Astrocyte (in vitro differentiated cells and primary cell): ENCODE measurements around the gene SLC6A2. TPM values are rescaled to one million over a fixed set of nuclear protein-coding genes. Genes with fewer than 3 reads are reported as not detected.

ENCODE experiments used
- DNase-seq: peaks from one replicate; pipeline ENCODE4 v3.0.0-alpha.2; 2010; ENCODE audit warnings: low read depth
- FAIRE-seq: peaks from 2 replicates; lab custom pipeline; 2011; peaks lifted over from hg19 to GRCh38; lab: Jason Lieb, UNC
- H2AFZ ChIP-seq: 2 replicates; pipeline ENCODE4 v1.6.0; 2012; ENCODE audit warnings: low read depth, low read length, inconsistent platforms
- H3K27ac ChIP-seq: 2 replicates; pipeline ENCODE4 v1.5.1; 2011; ENCODE audit warnings: low read depth, low read length, inconsistent platforms
- H3K27me3 ChIP-seq: 2 replicates; pipeline ENCODE4 v1.6.0; 2011; ENCODE audit warnings: low read length, inconsistent platforms; ENCODE audit not compliant: insufficient read depth
- H3K36me3 ChIP-seq: 2 replicates; pipeline ENCODE4 v1.5.1; 2011; ENCODE audit warnings: low read length, inconsistent platforms; ENCODE audit not compliant: insufficient read depth
- H3K4me1 ChIP-seq: 2 replicates; pipeline ENCODE4 v1.5.1; 2011; ENCODE audit warnings: low read length, inconsistent platforms; ENCODE audit not compliant: insufficient read depth
- H3K4me2 ChIP-seq: 2 replicates; pipeline ENCODE4 v1.6.0; 2012; ENCODE audit warnings: low read length, inconsistent platforms
- H3K4me3 ChIP-seq: 2 replicates; pipeline ENCODE4 v1.5.1; 2011; ENCODE audit warnings: low read depth, mild to moderate bottlenecking, low read length, inconsistent platforms; ENCODE audit not compliant: insufficient read depth
- H3K79me2 ChIP-seq: 2 replicates; pipeline ENCODE4 v1.6.0; 2012; ENCODE audit warnings: mild to moderate bottlenecking, low read length, inconsistent platforms; ENCODE audit not compliant: insufficient read depth
- H3K9ac ChIP-seq: 2 replicates; pipeline ENCODE4 v1.6.0; 2012; ENCODE audit warnings: mild to moderate bottlenecking, low read length, inconsistent platforms
- H3K9me3 ChIP-seq: 2 replicates; pipeline ENCODE4 v1.5.1; 2012; ENCODE audit warnings: low read depth, mild to moderate bottlenecking, low read length, inconsistent platforms; ENCODE audit not compliant: insufficient read depth
- H4K20me1 ChIP-seq: 2 replicates; pipeline ENCODE4 v1.6.0; 2012; ENCODE audit warnings: low read length, inconsistent platforms; ENCODE audit not compliant: insufficient read depth
- H3K27ac Mint-ChIP-seq: one replicate; pipeline ENCODE4 v1.8.0; 2021; ENCODE audit warnings: mild to moderate bottlenecking, mixed read lengths; ENCODE audit not compliant: unreplicated experiment
- H3K27me3 Mint-ChIP-seq: one replicate; pipeline ENCODE4 v1.8.0; 2021; ENCODE audit warnings: low read depth, mixed read lengths; ENCODE audit not compliant: unreplicated experiment
- H3K36me3 Mint-ChIP-seq: one replicate; pipeline ENCODE4 v1.8.0; 2021; ENCODE audit warnings: low read depth, mixed read lengths; ENCODE audit not compliant: unreplicated experiment
- H3K4me1 Mint-ChIP-seq: one replicate; pipeline ENCODE4 v1.8.0; 2021; ENCODE audit warnings: low read depth, mixed read lengths; ENCODE audit not compliant: unreplicated experiment
- H3K4me3 Mint-ChIP-seq: one replicate; pipeline ENCODE4 v1.8.0; 2021; ENCODE audit warnings: mild to moderate bottlenecking, moderate library complexity, mixed read lengths; ENCODE audit not compliant: unreplicated experiment
- H3K9me3 Mint-ChIP-seq: one replicate; pipeline ENCODE4 v1.8.0; 2021; ENCODE audit warnings: mild to moderate bottlenecking, mixed read lengths; ENCODE audit not compliant: unreplicated experiment
- EZH2 ChIP-seq: IDR thresholded peaks from 2 replicates; pipeline ENCODE4 v1.6.1; 2012; ENCODE audit warnings: mild to moderate bottlenecking, low read length, inconsistent platforms; ENCODE audit not compliant: insufficient read depth
- total RNA-seq: library from RNA; stranded (reverse); gene quantifications from 2 replicates; pipeline ENCODE4 v1.2.1, GENCODE V29; 2021
- TF ChIP-seq, protein P1 (sequence below): IDR thresholded peaks from 2 replicates; pipeline ENCODE4 v1.5.1; 2011; ENCODE audit warnings: low read depth, mild to moderate bottlenecking, inconsistent platforms, low read length, moderate library complexity; ENCODE audit not compliant: insufficient read depth

The SLC6A2 gene
- total RNA-seq, 1 donor from 2014 or later: not detected

DNA sequence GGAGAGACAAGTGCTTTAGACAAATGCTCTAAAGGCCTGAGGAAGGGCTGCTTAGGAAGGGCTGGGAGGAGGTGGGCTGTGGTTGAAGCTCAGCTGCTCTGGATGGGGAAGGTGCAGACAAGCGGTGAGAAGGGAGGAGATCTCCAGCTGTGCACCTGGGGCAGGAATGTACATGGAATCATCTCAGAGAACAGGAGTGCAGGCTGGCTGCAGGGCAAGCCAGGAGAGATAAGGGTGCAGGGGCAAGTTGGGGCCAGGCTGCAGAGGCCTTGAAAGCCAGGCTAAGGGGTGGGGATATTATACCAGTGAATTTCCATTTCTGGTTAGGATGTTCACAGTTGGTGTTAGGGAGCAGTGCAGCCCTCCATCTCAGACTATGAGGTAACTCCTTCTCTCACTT is 4.2 kb downstream of the SLC6A2 start:
- no peaks in the 10 kb centered on the region for H3K4me1 ChIP-seq
- Mint-ChIP-seq H3K9me3 (peaks cover 4% of the 10 kb centered on the region), H3K27ac (no peak overlapping the region), H3K27me3 (peaks cover 67% of the 10 kb centered on the region), H3K4me3 (no peak overlapping the region), H3K36me3 (no peaks in the 10 kb centered on the region), H3K4me1 (peaks cover 3% of the 10 kb centered on the region)
- FAIRE-seq (no peak), DNase-seq (no peak)
- no peak overlapping the region for H3K4me2 ChIP-seq
- no peaks in the 10 kb centered on the region for H3K9me3 ChIP-seq
- H3K9ac ChIP-seq: no peak overlapping the region
- no peak overlapping the region for H3K27ac ChIP-seq
- H4K20me1 ChIP-seq: no peaks in the 10 kb centered on the region
- H3K4me3 ChIP-seq: no peak overlapping the region
- H2AFZ ChIP-seq: no peak overlapping the region
- peaks cover 27% of the 10 kb centered on the region for H3K27me3 ChIP-seq
- no peaks in the 10 kb centered on the region for H3K79me2 ChIP-seq
- TF ChIP-seq, protein P1, sequence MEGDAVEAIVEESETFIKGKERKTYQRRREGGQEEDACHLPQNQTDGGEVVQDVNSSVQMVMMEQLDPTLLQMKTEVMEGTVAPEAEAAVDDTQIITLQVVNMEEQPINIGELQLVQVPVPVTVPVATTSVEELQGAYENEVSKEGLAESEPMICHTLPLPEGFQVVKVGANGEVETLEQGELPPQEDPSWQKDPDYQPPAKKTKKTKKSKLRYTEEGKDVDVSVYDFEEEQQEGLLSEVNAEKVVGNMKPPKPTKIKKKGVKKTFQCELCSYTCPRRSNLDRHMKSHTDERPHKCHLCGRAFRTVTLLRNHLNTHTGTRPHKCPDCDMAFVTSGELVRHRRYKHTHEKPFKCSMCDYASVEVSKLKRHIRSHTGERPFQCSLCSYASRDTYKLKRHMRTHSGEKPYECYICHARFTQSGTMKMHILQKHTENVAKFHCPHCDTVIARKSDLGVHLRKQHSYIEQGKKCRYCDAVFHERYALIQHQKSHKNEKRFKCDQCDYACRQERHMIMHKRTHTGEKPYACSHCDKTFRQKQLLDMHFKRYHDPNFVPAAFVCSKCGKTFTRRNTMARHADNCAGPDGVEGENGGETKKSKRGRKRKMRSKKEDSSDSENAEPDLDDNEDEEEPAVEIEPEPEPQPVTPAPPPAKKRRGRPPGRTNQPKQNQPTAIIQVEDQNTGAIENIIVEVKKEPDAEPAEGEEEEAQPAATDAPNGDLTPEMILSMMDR: no peak
- TF ChIP-seq EZH2: no peak
- H3K36me3 ChIP-seq: no peaks in the 10 kb centered on the region

GRCh38 chr16:55660828-55661227 is 5.0 kb downstream of the SLC6A2 start:
- no peak overlapping the region for H3K4me3 ChIP-seq
- H3K36me3 ChIP-seq: no peaks in the 10 kb centered on the region
- Mint-ChIP-seq H3K27ac (no peak overlapping the region), H3K9me3 (peaks cover 4% of the 10 kb centered on the region), H3K27me3 (peaks cover 72% of the 10 kb centered on the region), H3K36me3 (no peaks in the 10 kb centered on the region), H3K4me3 (no peak overlapping the region), H3K4me1 (peaks cover 3% of the 10 kb centered on the region)
- no peak overlapping the region for H2AFZ ChIP-seq
- no peaks in the 10 kb centered on the region for H3K79me2 ChIP-seq
- H3K4me2 ChIP-seq: no peak overlapping the region
- H4K20me1 ChIP-seq: no peaks in the 10 kb centered on the region
- FAIRE-seq (no peak), DNase-seq (no peak)
- TF ChIP-seq, protein P1: no peak
- no peak for TF ChIP-seq EZH2
- no peak overlapping the region for H3K9ac ChIP-seq
- H3K9me3 ChIP-seq: no peaks in the 10 kb centered on the region
- H3K27ac ChIP-seq: no peak overlapping the region
- peaks cover 22% of the 10 kb centered on the region for H3K27me3 ChIP-seq
- H3K4me1 ChIP-seq: no peaks in the 10 kb centered on the region

DNA sequence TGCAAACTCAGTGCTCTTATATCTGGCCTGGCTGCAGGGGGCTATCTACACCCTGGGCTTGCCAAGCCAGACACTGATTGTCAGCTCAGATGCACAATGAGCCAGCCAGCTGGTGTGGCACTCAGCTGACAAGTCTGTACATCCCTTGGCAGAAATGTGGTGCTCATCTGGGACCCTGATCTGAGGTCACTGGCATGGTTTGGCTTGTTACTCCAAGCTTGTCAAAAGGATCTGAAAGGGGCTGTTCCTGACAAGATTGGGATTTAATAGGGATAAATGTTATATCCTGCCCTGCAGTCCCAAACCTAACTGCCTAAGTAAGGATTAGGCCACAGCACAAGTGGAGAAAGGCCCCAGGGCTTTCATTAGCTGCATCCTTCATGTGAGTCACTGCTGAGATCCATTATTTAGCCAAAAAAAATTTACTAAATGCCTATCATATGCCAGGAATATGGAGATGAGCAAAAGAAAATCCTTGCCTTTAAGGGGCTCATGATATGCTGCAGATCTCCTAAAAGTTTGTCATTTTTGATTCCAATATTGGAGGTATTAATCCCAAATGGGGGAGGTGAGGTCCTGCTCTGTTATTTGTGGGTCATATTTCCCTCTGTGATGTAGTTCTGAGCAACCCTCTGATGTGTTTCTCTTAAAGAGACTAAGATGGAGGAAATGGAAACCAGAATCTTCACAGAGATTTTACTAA is 6.3 kb downstream of the SLC6A2 start:
- TF ChIP-seq, protein P1: no peak
- TF ChIP-seq EZH2: no peak
- Histone ChIP-seq H2AFZ (no peak overlapping the region), H4K20me1 (no peaks in the 10 kb centered on the region), H3K79me2 (no peaks in the 10 kb centered on the region), H3K27me3 (peaks cover 13% of the 10 kb centered on the region), H3K4me2 (no peak overlapping the region), H3K4me3 (no peak overlapping the region), H3K4me1 (no peaks in the 10 kb centered on the region), H3K27ac (no peak overlapping the region), H3K36me3 (no peaks in the 10 kb centered on the region), H3K9ac (no peak overlapping the region), H3K9me3 (no peaks in the 10 kb centered on the region)
- no peak overlapping the region for H3K27ac Mint-ChIP-seq
- H3K4me1 Mint-ChIP-seq: peaks cover 3% of the 10 kb centered on the region
- H3K9me3 Mint-ChIP-seq: peaks cover 4% of the 10 kb centered on the region
- no peak overlapping the region for H3K4me3 Mint-ChIP-seq
- H3K27me3 Mint-ChIP-seq: peaks cover 72% of the 10 kb centered on the region
- FAIRE-seq (no peak), DNase-seq (no peak)
- H3K36me3 Mint-ChIP-seq: no peaks in the 10 kb centered on the region
